ENCODE measurements around the gene SYNPR. TPM values are rescaled to one million over a fixed set of nuclear protein-coding genes. Genes with fewer than 3 reads are reported as not detected.

The SYNPR gene
- total and polyA plus RNA-seq, 12 donors: 0.01 to 0.71 (median 0.43) TPM; not detected in 7

DNA sequence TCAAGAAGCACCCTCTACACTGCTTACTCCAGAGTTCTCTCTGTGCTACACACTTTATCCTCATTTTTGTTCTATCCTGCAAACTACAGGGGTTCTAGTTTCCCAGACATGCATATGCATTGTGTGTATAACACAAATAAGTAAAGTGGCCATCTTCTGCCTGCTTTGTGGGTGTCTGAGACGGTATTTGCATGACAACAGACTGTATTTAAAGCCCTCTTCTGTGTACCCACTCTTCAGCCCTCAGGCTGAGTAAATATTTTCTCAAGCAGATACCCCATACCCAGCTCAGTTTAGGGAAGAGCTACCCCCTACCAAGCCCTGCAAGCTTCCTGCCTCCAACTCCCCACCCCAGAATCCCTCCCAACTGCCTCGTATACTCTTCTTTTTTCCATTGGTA lies 31.7 kb downstream of the SYNPR start:
- TF ChIP-seq, protein P1, sequence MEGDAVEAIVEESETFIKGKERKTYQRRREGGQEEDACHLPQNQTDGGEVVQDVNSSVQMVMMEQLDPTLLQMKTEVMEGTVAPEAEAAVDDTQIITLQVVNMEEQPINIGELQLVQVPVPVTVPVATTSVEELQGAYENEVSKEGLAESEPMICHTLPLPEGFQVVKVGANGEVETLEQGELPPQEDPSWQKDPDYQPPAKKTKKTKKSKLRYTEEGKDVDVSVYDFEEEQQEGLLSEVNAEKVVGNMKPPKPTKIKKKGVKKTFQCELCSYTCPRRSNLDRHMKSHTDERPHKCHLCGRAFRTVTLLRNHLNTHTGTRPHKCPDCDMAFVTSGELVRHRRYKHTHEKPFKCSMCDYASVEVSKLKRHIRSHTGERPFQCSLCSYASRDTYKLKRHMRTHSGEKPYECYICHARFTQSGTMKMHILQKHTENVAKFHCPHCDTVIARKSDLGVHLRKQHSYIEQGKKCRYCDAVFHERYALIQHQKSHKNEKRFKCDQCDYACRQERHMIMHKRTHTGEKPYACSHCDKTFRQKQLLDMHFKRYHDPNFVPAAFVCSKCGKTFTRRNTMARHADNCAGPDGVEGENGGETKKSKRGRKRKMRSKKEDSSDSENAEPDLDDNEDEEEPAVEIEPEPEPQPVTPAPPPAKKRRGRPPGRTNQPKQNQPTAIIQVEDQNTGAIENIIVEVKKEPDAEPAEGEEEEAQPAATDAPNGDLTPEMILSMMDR (IDR thresholded peaks at IDR 0.05): no peak
- DNase-seq (no peak), ATAC-seq (no peak)
- no peak overlapping the region for H3K27ac ChIP-seq
- no peaks in the 10 kb centered on the region for H3K4me1 ChIP-seq
- H3K36me3 ChIP-seq: no peaks in the 10 kb centered on the region
- no peak overlapping the region for H3K4me3 ChIP-seq
- intact Hi-C loops (cut with DNase I): no loop called here
- WGBS, 2 donors: 15 to 25% methylated on average over 2 of the region's 2 CpGs
- peaks cover 0 to 4% (median 0%) of the 10 kb centered on the region in 7 donors for H3K27me3 ChIP-seq
- H3K9me3 ChIP-seq: peaks cover 0 to 7% (median 0%) of the 10 kb centered on the region in 11 donors

DNA sequence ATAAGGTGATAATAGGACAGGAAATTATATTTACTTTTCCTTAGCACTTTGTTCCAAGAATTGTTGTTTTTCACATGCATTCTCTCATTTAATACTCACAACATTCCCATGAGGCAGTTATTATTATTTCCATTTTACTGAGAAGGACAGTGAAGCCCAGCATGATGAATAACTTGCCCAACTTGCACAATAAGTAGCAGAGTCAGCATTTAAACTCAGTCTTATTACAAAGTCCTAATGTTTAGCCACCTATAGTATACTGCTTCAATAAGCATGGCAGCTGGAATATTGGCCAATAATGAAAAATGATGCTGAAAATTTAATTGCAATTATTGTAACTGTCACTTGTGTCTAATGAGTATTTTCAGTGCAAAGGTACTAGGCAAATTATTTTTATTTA lies 45.7 kb downstream of the SYNPR start:
- H3K4me1 ChIP-seq: peaks cover 0 to 8% (median 0%) of the 10 kb centered on the region in 9 donors
- no peak overlapping the region for H3K27ac ChIP-seq
- ATAC-seq (no peak), DNase-seq (no peak)
- TF ChIP-seq, protein P1 (IDR thresholded peaks at IDR 0.05): no peak
- H3K36me3 ChIP-seq: no peaks in the 10 kb centered on the region
- H3K27me3 ChIP-seq: no peaks in the 10 kb centered on the region
- H3K4me3 ChIP-seq: no peak overlapping the region
- intact Hi-C loops (cut with DNase I): no loop called here
- no peaks in the 10 kb centered on the region for H3K9me3 ChIP-seq

DNA sequence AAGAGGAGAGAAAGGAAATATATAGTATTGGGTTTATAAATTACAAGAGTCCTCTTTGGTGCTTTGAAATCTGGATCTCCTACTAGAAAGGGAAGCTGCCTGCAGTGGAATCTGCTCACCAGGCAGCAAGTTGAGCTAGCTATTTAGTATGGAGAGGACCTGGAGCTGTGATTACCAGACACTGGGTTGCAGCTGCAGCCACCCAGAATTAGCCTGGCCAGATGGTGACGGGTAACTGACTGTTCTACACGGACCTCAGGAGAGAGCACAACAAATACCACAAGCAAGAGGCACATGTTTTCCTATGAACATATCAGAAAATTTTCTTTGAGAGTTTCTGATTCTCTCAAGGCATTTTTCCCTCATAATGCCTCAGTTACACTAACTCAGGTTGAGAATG lies 46.5 kb downstream of the SYNPR start:
- TF ChIP-seq, protein P1 (IDR thresholded peaks at IDR 0.05): no peak
- DNase-seq: no peak
- Histone ChIP-seq H3K36me3 (no peaks in the 10 kb centered on the region), H3K27me3 (no peaks in the 10 kb centered on the region), H3K27ac (no peak overlapping the region), H3K4me1 (peaks cover 0 to 15% (median 0%) of the 10 kb centered on the region in 9 donors), H3K9me3 (no peaks in the 10 kb centered on the region), H3K4me3 (no peak overlapping the region)
- intact Hi-C loops (cut with DNase I): no loop called here
- WGBS, 2 donors: 39 to 50% methylated on average over 2 of the region's 2 CpGs
- ATAC-seq: no peak

DNA sequence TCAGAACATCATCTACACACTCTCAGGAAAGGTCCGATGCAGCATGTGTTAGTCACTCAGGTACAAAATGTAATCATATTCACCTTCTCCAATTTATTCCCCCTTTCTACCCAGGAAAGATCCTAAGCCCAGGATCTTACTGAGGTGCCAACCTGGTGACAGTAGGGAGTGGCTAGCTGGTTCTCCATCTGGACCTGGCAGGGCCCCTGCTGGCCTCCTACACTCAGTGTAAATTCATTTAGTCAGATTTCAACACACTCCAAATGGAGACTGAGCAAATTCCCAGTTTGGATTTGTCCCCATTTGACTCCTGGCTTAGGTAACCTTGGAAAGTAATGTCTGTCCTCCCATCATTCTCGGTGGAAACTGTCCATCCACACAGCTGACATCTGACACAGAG lies 47.3 kb downstream of the SYNPR start:
- Histone ChIP-seq H3K9me3 (no peaks in the 10 kb centered on the region), H3K4me1 (peaks cover 0 to 20% (median 0%) of the 10 kb centered on the region in 9 donors), H3K36me3 (no peaks in the 10 kb centered on the region), H3K27ac (no peak overlapping the region), H3K27me3 (no peaks in the 10 kb centered on the region), H3K4me3 (no peak overlapping the region)
- TF ChIP-seq, protein P1 (IDR thresholded peaks at IDR 0.05): no peak
- 57 to 68% methylated on average over 2 of the region's 2 CpGs for WGBS, 2 donors
- intact Hi-C loops (cut with DNase I): no loop called here
- ATAC-seq: peak in 1 of 8 donors; percentile 31
- no peak for DNase-seq

All from heart right ventricle (tissue), 16 donors.